GM10248 (cell line): ENCODE results near the gene CR1.
"Not testable (repeated sequence)": the region's sequence is repeated elsewhere in the genome, so short reads cannot be mapped to it uniquely, and the experiment has no call there.

Experiments
- CTCF ChIA-PET: fragments of 300-600 bp; sonication (Branson Sonifier 250); formaldehyde crosslinking; extraction: SDS; loops from one replicate; lab custom pipeline; 2021; ENCODE audit warnings: antibody characterized with exemption; lab: Yijun Ruan, JAX
- POLR2A ChIA-PET: fragments of 350-650 bp; sonication (Branson Sonifier 250); formaldehyde crosslinking; extraction: SDS; loops from one replicate; lab custom pipeline; 2020; ENCODE audit warnings: antibody characterized with exemption; lab: Yijun Ruan, JAX
- DNase-seq: peaks from one replicate; pipeline ENCODE4 v3.0.0; 2012; ENCODE audit errors: extremely low spot score
- CTCF ChIP-seq: IDR thresholded peaks from 2 replicates; pipeline ENCODE4 v1.5.1; 2012; ENCODE audit warnings: mild to moderate bottlenecking, low read depth; ENCODE audit errors: extremely low read depth, missing control alignments, control extremely low read depth

The CR1 gene

DNA sequence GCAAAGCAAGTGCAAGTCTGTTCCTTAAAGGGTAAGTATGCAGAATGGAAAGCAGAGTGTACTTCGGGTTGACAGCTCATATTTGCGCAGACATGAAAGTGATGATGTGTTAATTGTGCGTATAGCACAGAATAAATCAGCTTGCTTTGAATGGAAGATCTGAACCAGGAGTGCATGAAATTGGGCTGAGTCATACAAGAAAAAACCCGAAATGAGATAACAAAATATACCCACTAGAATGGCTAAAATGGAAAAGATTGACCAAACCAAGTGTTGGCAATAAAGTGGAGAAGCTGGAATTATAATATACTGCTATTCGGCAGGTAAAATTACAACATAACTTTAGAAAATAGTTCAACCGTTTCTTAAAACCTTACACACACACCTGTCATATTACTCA is 177.4 kb downstream of the CR1 start:
- DNase-seq: no peak
- ChIA-PET CTCF (interaction anchor here (0.9 to 3.3 kb wide), 7 partner anchors 9 to 593 kb away, joined by 3 to 21 read pairs (median 4); no protein-coding TSS in a partner anchor), POLR2A (no interaction called here)
- TF ChIP-seq CTCF: no peak

- TF ChIP-seq CTCF: no peak
- ChIA-PET CTCF (interaction anchor here (0.7 to 1.3 kb wide), 3 partner anchors 56 to 72 kb away, joined by 3 read pairs; no protein-coding TSS in a partner anchor), POLR2A (no interaction called here)
- no peak for DNase-seq
These were observed 180.2 kb downstream of the CR1 start for GRCh38 chr1:207676153-207676552.

- POLR2A ChIA-PET, DNase-seq: not testable (repeated sequence)
- CTCF ChIA-PET: interaction anchor here (1.0 kb wide), 1 partner anchor 101 kb away, joined by 3 read pairs; no protein-coding TSS in a partner anchor
These were observed 184.8 kb downstream of the CR1 start for GRCh38 chr1:207680590-207681388.

DNA sequence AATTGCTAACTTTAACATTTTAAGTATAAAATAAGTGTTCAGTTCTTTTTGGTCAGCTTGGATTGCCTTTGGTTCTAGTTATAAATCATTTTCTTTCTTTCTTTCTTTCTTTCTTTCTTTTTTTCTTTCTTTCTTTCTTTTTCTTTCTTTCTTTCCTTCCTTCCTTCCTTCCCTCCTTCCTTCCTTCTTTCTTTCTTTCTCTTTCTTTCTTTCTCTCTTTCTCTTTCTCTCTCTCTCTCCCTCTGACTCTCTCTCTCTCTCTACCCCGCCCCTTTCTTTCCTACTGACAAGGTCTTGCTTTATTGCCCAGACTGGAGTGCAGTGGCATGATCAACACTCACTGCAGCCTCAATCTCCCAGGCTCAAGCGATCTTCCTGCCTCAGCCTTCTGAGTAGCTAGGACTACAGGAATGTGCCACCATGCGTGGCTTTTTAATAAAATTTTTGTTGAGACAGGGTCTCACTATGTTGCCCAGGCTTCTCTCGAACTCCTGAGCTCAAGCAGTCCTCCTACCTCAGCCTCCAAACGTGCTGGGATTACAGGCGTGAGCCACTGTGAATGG is 187.0 kb downstream of the CR1 start:
- CTCF ChIA-PET: interaction anchor here (1.3 to 1.4 kb wide), 2 partner anchors 9 to 17 kb away, joined by 4 read pairs; no protein-coding TSS in a partner anchor
- DNase-seq, POLR2A ChIA-PET: not testable (repeated sequence)

DNA sequence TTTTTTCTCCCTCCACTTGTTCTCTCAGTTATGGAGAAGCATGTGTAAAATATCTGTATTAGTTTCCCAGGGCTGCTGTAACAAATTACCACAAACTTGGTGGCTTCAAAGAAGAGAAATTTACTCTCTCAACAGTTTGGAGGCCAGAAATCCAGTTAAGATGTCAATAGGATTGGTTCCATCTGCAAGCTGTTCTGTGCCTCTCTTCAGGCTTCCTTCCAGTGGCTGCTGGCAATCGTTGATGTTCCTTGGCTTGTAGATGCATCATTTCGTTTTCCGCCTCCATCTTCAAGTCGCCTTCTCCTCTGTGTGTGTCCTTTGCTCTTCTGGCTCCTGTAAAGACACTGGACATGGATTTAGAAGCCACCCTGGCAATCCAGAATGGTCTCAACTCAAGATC is 194.6 kb downstream of the CR1 start:
- POLR2A ChIA-PET, CTCF ChIA-PET: not testable (repeated sequence)

DNA sequence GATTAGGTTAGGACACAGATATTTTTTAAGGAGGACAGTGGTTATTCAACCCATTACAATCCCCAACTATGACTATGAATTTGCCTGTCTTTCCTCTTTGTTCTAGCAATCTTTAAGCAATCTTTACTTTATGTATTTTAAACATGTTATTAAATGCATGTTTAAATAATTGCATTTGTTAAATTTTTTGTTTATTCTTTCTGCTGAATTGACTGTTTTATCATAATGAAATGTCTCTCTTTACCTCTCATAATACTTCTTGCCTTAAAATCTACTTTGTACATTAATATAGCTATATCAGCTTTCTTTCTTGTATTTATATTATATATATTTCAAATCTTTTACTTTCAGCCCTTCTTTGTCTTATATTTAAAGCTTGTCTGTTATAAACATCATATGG is 195.1 kb downstream of the CR1 start:
- no peak for TF ChIP-seq CTCF
- ChIA-PET POLR2A (no interaction called here), CTCF (no interaction called here)

More for the DNA sequence above, 194.6 kb downstream of the CR1 start:
- not testable (repeated sequence) for DNase-seq

More for the DNA sequence above, 195.1 kb downstream of the CR1 start:
- no peak for DNase-seq
